ENCODE data around the gene DYRK1A. TPM values are rescaled to one million over a fixed set of nuclear protein-coding genes. Genes with fewer than 3 reads are reported as not detected.

DYRK1A gene
- total RNA-seq, 1 experiment from 2014 or later: 48.7 TPM

DNA sequence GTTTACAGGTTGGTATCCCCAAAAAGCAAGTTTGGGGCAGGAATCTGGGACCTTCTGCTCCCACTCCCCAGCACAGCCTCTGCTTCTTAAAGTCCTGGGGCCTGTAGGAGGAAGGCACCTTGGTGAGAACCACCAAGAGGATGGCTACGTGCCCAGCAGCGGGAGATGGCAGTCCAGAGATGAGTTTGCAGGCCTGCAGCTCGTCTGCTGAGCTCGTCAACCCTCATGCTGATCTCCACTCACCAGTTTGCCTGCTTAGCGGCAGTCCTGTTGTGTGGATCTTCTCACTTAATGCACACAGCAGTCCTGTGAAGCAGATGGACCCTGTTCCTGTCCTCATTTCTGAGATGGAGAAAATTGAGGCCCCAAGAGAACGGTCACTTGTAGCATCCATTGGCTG is 160.5 kb downstream of the DYRK1A start:
- H2AFZ ChIP-seq (ENCODE audit: low read length): no peak overlapping the region
- CTCF ChIA-PET: no interaction called here
- no peak overlapping the region for H3K4me3 ChIP-seq (ENCODE audit: low read length)
- no peak overlapping the region for H3K27ac ChIP-seq (ENCODE audit: low read length)
- H3K9me2 ChIP-seq (replicated peaks; ENCODE audit: low read length): no peaks in the 10 kb centered on the region
- ATAC-seq (no peak), DNase-seq (no peak)
- no peaks in the 10 kb centered on the region for H3K79me2 ChIP-seq (ENCODE audit: low read length)
- H3K36me3 ChIP-seq (ENCODE audit: low read depth, low read length): no peaks in the 10 kb centered on the region
- no peaks in the 10 kb centered on the region for H4K20me1 ChIP-seq (ENCODE audit: low read length)
- H3K9me3 ChIP-seq (ENCODE audit: low read length): no peaks in the 10 kb centered on the region
- H3K4me1 ChIP-seq (ENCODE audit: insufficient read depth, low read length): peaks cover 13% of the 10 kb centered on the region
- H3K27me3 ChIP-seq (ENCODE audit: low read length): no peaks in the 10 kb centered on the region
- no peak overlapping the region for H3K9ac ChIP-seq (ENCODE audit: low read length)
- intact Hi-C loops (cut with micrococcal nuclease): no loop called here
- POLR2A ChIA-PET (ENCODE audit: unreplicated experiment): no interaction called here
- BruUV-seq (replicated peaks): no TSS peak
- no peaks in the 10 kb centered on the region for H3F3A ChIP-seq (ENCODE audit: low read length, unreplicated experiment)
- no peak for TF ChIP-seq EZH2phosphoT487 (IDR thresholded peaks at IDR 0.05; ENCODE audit: borderline replicate concordance, low read length)
- no peak overlapping the region for H3K4me2 ChIP-seq (ENCODE audit: low read length)

DNA sequence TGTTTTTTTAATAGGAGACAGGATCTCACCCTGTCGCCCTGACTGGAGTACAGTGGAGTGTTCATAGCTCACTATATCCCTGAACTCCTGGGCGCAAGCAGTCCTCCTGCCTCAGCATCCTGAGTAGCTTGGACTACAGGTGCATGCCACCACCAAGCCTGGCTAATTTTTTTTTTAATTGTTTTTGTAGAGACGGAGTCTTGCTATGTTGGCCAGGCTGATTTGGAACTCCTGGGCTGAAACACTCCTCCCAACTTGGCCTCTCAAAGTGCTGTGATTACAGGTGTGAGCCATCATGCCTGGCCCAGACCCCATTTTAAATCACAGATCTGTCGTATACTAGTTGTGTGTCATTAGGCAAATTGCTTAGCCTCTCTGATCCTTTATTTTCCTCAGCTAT is 161.1 kb downstream of the DYRK1A start:
- ATAC-seq (no peak), DNase-seq (no peak)
- H3K9me3 ChIP-seq (ENCODE audit: low read length): no peaks in the 10 kb centered on the region
- H3K27me3 ChIP-seq (ENCODE audit: low read length): no peaks in the 10 kb centered on the region
- H3F3A ChIP-seq (ENCODE audit: low read length, unreplicated experiment): peaks cover 2% of the 10 kb centered on the region
- no peak overlapping the region for H3K27ac ChIP-seq (ENCODE audit: low read length)
- H3K9ac ChIP-seq (ENCODE audit: low read length): no peak overlapping the region
- ChIA-PET CTCF (no interaction called here), POLR2A (ENCODE audit: unreplicated experiment) (no interaction called here)
- peaks cover 15% of the 10 kb centered on the region for H3K4me1 ChIP-seq (ENCODE audit: insufficient read depth, low read length)
- no peaks in the 10 kb centered on the region for H4K20me1 ChIP-seq (ENCODE audit: low read length)
- H3K9me2 ChIP-seq (replicated peaks; ENCODE audit: low read length): no peaks in the 10 kb centered on the region
- no peak overlapping the region for H3K4me2 ChIP-seq (ENCODE audit: low read length)
- H3K4me3 ChIP-seq (ENCODE audit: low read length): no peak overlapping the region
- no peak for TF ChIP-seq EZH2 (IDR thresholded peaks at IDR 0.05; ENCODE audit: low read length, unreplicated experiment)
- TF ChIP-seq, protein P1, sequence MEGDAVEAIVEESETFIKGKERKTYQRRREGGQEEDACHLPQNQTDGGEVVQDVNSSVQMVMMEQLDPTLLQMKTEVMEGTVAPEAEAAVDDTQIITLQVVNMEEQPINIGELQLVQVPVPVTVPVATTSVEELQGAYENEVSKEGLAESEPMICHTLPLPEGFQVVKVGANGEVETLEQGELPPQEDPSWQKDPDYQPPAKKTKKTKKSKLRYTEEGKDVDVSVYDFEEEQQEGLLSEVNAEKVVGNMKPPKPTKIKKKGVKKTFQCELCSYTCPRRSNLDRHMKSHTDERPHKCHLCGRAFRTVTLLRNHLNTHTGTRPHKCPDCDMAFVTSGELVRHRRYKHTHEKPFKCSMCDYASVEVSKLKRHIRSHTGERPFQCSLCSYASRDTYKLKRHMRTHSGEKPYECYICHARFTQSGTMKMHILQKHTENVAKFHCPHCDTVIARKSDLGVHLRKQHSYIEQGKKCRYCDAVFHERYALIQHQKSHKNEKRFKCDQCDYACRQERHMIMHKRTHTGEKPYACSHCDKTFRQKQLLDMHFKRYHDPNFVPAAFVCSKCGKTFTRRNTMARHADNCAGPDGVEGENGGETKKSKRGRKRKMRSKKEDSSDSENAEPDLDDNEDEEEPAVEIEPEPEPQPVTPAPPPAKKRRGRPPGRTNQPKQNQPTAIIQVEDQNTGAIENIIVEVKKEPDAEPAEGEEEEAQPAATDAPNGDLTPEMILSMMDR (conservative IDR thresholded peaks at IDR 0.05; ENCODE audit: low read depth, low read length): no peak
- no peak for TF ChIP-seq EZH2phosphoT487 (IDR thresholded peaks at IDR 0.05; ENCODE audit: borderline replicate concordance, low read length)
- H3K79me2 ChIP-seq (ENCODE audit: low read length): no peaks in the 10 kb centered on the region
- no TSS peak for BruUV-seq (replicated peaks)
- H3K36me3 ChIP-seq (ENCODE audit: low read depth, low read length): no peaks in the 10 kb centered on the region
- H2AFZ ChIP-seq (ENCODE audit: low read length): no peak overlapping the region
- intact Hi-C loops (cut with micrococcal nuclease): no loop called here

DNA sequence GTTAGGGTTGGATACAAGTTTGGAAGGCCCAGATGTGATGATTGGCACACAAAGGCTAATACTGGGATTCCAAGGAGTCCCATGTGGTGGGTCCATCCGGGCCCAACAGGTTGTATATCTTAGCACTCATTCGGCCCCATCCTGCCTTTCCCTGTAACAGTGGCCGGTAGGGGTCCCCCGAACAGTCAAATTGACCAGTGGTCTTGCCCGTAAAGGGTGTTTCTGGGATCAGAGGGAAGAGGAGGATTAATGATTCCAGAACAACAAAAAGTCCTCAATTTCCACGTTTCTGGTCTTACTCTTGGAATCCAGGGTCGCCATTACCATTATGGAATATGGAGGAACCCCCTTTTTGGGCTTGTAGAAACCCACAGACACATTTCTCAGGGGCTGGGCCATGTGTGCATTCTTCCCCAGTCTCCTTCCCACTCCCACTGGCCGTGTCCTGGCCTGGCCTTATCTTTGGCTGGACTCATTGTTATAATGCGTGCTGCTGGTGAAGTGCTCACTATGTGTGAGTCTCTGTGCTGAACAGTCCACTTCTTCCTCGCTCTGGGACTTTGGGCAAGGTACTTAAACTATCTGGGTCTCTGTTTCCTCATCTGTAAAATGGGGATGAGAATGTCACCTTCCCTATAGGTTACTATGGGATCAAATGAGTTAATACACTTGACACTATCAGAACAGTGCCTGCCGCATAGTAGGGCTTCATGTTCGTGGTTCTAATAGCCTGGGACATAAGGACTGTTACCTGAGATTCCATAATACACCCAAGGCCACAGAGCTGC is 161.8 kb downstream of the DYRK1A start:
- H2AFZ ChIP-seq (ENCODE audit: low read length): no peak overlapping the region
- no TSS peak for BruUV-seq (replicated peaks)
- no peaks in the 10 kb centered on the region for H3K27me3 ChIP-seq (ENCODE audit: low read length)
- no peak overlapping the region for H3K4me2 ChIP-seq (ENCODE audit: low read length)
- TF ChIP-seq, protein P1 (conservative IDR thresholded peaks at IDR 0.05; ENCODE audit: low read depth, low read length): no peak
- no peak for TF ChIP-seq EZH2phosphoT487 (IDR thresholded peaks at IDR 0.05; ENCODE audit: borderline replicate concordance, low read length)
- TF ChIP-seq EZH2 (IDR thresholded peaks at IDR 0.05; ENCODE audit: low read length, unreplicated experiment): no peak
- H3K36me3 ChIP-seq (ENCODE audit: low read depth, low read length): no peaks in the 10 kb centered on the region
- no peaks in the 10 kb centered on the region for H4K20me1 ChIP-seq (ENCODE audit: low read length)
- no peaks in the 10 kb centered on the region for H3K9me2 ChIP-seq (replicated peaks; ENCODE audit: low read length)
- ATAC-seq (no peak), DNase-seq (no peak)
- no peaks in the 10 kb centered on the region for H3K79me2 ChIP-seq (ENCODE audit: low read length)
- H3K4me3 ChIP-seq (ENCODE audit: low read length): no peak overlapping the region
- intact Hi-C loops (cut with micrococcal nuclease): no loop called here
- POLR2A ChIA-PET (ENCODE audit: unreplicated experiment): no interaction called here
- H3K9ac ChIP-seq (ENCODE audit: low read length): no peak overlapping the region
- CTCF ChIA-PET: no interaction called here
- H3K27ac ChIP-seq (ENCODE audit: low read length): no peak overlapping the region
- H3F3A ChIP-seq (ENCODE audit: low read length, unreplicated experiment): peaks cover 4% of the 10 kb centered on the region
- peaks cover 21% of the 10 kb centered on the region for H3K4me1 ChIP-seq (ENCODE audit: insufficient read depth, low read length)
- no peaks in the 10 kb centered on the region for H3K9me3 ChIP-seq (ENCODE audit: low read length)
